KOPT-K1 (cell line): Measurements from ENCODE around the gene CACNA2D1.
"Not testable (repeated sequence)": the region's sequence is repeated elsewhere in the genome, so short reads cannot be mapped to it uniquely, and the experiment has no call there.

Experiments used
- H3K27ac ChIP-seq: fragments of 200-600 bp; sonication (generic); 2 replicates; pipeline ENCODE4 v1.5.1; 2016; ENCODE audit warnings: antibody characterized with exemption, mild to moderate bottlenecking, low read depth, low read length; ENCODE audit not compliant: poor library complexity, severe bottlenecking
- H3K36me3 ChIP-seq: fragments of 200-600 bp; sonication (generic); 2 replicates; pipeline ENCODE4 v1.5.1; 2017; ENCODE audit warnings: antibody characterized with exemption, mild to moderate bottlenecking, low read length, moderate library complexity; ENCODE audit not compliant: insufficient read depth
- H3K9me3 ChIP-seq: fragments of 200-600 bp; sonication (generic); 2 replicates; pipeline ENCODE4 v1.5.1; 2017; ENCODE audit warnings: antibody characterized with exemption, low read length, mild to moderate bottlenecking; ENCODE audit not compliant: insufficient read depth, poor library complexity, severe bottlenecking

The CACNA2D1 gene

DNA sequence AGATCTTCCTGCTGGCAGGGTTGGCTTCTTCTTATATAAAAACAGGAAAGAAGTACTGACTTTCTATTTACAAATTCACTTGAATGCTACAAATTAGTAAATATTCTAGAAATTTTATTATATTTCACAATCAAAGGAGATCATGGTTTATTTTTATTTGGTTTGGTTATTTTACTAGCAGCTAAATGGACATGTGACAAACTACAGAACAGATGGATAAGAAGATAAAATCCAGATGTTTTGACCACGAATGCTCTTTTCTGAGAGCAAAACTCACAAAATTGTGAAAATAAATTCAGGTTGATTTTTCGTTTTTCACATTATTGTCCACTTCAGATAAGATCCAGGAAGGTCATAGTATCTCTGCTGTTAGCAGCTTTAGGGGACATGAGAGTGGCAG is 55.4 kb downstream of the CACNA2D1 start:
- H3K27ac ChIP-seq = no peak overlapping the region
- no peaks in the 10 kb centered on the region for H3K36me3 ChIP-seq
- H3K9me3 ChIP-seq = no peaks in the 10 kb centered on the region

DNA sequence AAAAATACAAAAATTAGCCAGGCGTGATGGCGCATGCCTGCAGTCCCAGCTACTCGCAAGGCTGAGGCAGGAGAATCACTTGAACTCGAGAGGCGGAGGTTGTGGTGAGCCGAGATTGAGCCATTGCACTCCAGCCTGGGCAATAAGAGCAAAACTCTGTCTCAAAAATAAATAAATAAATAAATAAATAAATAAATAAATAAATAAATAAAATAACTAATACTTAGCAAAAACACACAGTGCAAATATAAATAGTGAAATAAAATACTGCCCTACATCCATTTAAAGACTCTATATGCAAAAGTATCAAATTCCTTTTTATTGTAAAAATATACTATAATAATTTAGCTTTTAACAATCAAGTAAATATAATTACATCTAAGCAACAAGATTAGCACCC is 57.0 kb downstream of the CACNA2D1 start:
- not testable (repeated sequence) for H3K9me3 ChIP-seq, H3K27ac ChIP-seq, H3K36me3 ChIP-seq

GRCh38 chr7:82384779-82385178 is 58.8 kb downstream of the CACNA2D1 start:
- Histone ChIP-seq H3K9me3 (no peaks in the 10 kb centered on the region), H3K27ac (no peak overlapping the region), H3K36me3 (no peaks in the 10 kb centered on the region)

- Histone ChIP-seq H3K9me3 (no peaks in the 10 kb centered on the region), H3K27ac (no peak overlapping the region), H3K36me3 (no peaks in the 10 kb centered on the region)
Measured at GRCh38 chr7:82384051-82384464, 59.5 kb downstream of the CACNA2D1 start.

DNA sequence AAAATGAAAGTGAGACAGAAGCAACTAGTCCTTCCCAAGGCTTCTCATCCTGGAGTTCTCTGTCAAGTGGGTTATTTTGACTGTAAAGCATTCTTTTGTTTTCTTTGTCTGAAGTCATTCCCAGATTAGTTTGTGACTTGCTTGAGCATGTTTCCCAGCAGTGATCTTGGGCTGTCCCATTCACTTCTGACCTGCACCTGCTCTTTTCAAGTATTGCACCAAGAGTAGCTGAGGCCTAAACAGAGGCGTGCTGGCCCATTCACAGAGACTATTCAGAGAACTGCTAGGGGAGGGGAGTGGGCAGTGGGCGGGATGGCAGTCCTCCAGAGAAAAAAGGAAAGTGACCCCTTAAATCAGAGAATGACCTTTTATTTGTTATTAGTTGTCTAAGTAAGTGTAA is 61.3 kb downstream of the CACNA2D1 start:
- Histone ChIP-seq H3K27ac (no peak overlapping the region), H3K9me3 (no peaks in the 10 kb centered on the region), H3K36me3 (no peaks in the 10 kb centered on the region)

GRCh38 chr7:82376739-82377138 is 66.8 kb downstream of the CACNA2D1 start:
- Histone ChIP-seq H3K9me3 (no peaks in the 10 kb centered on the region), H3K36me3 (no peaks in the 10 kb centered on the region), H3K27ac (no peak overlapping the region)

- H3K36me3 ChIP-seq = no peaks in the 10 kb centered on the region
- no peak overlapping the region for H3K27ac ChIP-seq
- no peaks in the 10 kb centered on the region for H3K9me3 ChIP-seq
Measured at GRCh38 chr7:82375713-82376112, 67.9 kb downstream of the CACNA2D1 start.

GRCh38 chr7:82375129-82375528 is 68.4 kb downstream of the CACNA2D1 start:
- H3K9me3 ChIP-seq = no peaks in the 10 kb centered on the region
- no peak overlapping the region for H3K27ac ChIP-seq
- no peaks in the 10 kb centered on the region for H3K36me3 ChIP-seq

GRCh38 chr7:82373926-82374635 is 69.5 kb downstream of the CACNA2D1 start:
- Histone ChIP-seq H3K27ac (no peak overlapping the region), H3K9me3 (no peaks in the 10 kb centered on the region), H3K36me3 (no peaks in the 10 kb centered on the region)

DNA sequence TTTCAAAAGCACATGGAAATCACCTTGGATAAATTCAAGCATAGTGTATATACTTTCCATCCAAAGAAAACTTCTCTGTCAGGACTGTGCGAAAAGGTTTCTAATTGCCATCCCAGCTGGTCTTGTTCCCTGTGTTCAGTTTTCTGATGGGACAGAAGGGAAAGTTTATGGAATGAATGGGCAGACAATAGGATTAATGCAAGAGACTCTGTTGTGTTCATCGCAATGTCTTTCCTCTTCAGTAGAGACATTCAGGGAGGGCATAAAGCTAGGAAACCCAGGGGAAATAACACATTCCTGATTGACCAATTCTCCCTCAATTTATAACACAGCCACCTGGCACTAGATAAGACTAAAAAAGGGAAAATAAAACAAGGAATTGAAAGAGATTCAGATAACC is 78.9 kb downstream of the CACNA2D1 start:
- no peak overlapping the region for H3K27ac ChIP-seq
- H3K9me3 ChIP-seq = no peaks in the 10 kb centered on the region

DNA sequence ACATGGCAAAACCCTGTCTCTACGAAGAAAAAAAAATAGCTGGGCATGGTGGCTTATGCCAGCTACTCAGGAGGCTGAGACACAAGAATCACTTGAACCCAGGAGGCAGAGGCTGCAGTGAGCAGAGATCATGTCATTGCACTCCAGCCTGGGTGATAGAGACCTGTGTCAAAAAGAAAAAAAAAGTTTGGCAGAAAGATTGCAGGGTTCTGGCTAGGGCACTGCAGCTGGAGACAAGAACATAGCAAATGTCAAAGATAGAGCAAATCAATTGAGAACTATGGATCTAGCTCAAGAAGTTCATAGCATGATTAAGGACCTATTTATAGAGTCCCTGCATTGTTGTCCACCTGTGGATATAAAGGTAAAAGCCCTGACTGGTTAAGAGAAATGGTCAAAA is 79.5 kb downstream of the CACNA2D1 start:
- Histone ChIP-seq H3K27ac (no peak overlapping the region), H3K36me3 (no peaks in the 10 kb centered on the region), H3K9me3 (no peaks in the 10 kb centered on the region)

More for the DNA sequence above, 78.9 kb downstream of the CACNA2D1 start:
- no peaks in the 10 kb centered on the region for H3K36me3 ChIP-seq

GRCh38 chr7:82362129-82362706 is 81.4 kb downstream of the CACNA2D1 start:
- no peak overlapping the region for H3K27ac ChIP-seq

GRCh38 chr7:82360591-82361368 is 82.8 kb downstream of the CACNA2D1 start:
- H3K36me3 ChIP-seq = no peaks in the 10 kb centered on the region
- H3K9me3 ChIP-seq = no peaks in the 10 kb centered on the region
- no peak overlapping the region for H3K27ac ChIP-seq

More at GRCh38 chr7:82362129-82362706, 81.4 kb downstream of the CACNA2D1 start:
- H3K9me3 ChIP-seq = no peaks in the 10 kb centered on the region
- no peaks in the 10 kb centered on the region for H3K36me3 ChIP-seq

DNA sequence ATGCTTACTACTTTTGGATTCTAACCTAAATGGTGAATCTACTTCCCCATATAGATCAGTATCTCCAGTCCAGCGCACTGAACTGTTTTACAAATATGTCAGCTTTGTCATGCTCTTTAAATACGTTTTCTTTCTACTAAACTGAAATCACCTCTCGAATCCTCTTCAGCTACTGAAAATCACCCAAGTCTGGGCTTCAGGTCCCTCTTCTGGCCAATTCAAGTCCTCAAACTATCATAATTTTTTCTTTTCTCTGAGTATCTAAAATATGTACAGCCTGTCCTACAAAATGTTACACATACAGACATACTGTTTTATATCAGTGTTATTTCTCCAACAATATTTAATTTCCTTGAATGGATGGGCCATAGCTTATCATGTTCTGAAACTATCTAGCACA is 84.2 kb downstream of the CACNA2D1 start:
- no peak overlapping the region for H3K27ac ChIP-seq
- no peaks in the 10 kb centered on the region for H3K9me3 ChIP-seq
- H3K36me3 ChIP-seq = no peaks in the 10 kb centered on the region

DNA sequence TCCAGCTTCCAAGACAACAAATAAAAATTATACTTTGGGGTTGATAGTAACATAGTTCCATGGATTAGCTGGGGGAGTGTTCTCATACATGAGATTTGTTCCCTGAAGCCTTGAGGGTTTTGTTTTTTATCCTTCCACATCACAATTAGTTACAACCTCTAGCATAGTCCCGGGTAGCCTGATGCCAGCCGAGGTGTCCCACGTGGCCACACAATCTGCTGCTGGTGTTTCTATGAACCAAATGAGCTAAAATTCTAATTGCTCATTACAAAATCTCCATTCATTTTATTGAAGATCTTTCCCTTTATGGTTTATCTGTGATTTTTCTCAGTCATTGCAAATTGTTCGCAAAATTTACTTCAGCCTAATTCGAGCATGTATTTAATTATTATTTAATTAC is 84.7 kb downstream of the CACNA2D1 start:
- H3K9me3 ChIP-seq = no peaks in the 10 kb centered on the region
- H3K36me3 ChIP-seq = no peaks in the 10 kb centered on the region
- no peak overlapping the region for H3K27ac ChIP-seq
